HG02981 (cell line): ENCODE results near the gene TTLL3.
"Not testable (repeated sequence)": the region's sequence is repeated elsewhere in the genome, so short reads cannot be mapped to it uniquely, and the experiment has no call there.

Experiments used
- ATAC-seq: cut with Tn5 transposase; IDR thresholded peaks from one replicate; pipeline ENCODE4 v1.9.1; 2021; ENCODE audit warnings: mild to moderate bottlenecking, moderate library complexity; ENCODE audit not compliant: unreplicated experiment

Gene TTLL3

GRCh38 chr3:9865125-9865637 lies 55.1 kb downstream of the TTLL3 start:
- not testable (repeated sequence) for ATAC-seq

- ATAC-seq = no peak
Observed at GRCh38 chr3:9866639-9867038, 56.6 kb downstream of the TTLL3 start.

GRCh38 chr3:9867106-9867505 lies 57.0 kb downstream of the TTLL3 start:
- no peak for ATAC-seq

- ATAC-seq = no peak
Observed at GRCh38 chr3:9869955-9870354, 59.9 kb downstream of the TTLL3 start.

GRCh38 chr3:9870978-9871377 lies 60.9 kb downstream of the TTLL3 start:
- ATAC-seq = no peak

- ATAC-seq = not testable (repeated sequence)
Observed at GRCh38 chr3:9872067-9872466, 62.0 kb downstream of the TTLL3 start.

- no peak for ATAC-seq
Observed at GRCh38 chr3:9875448-9875847, 65.4 kb downstream of the TTLL3 start.

- ATAC-seq = not testable (repeated sequence)
Observed at GRCh38 chr3:9876255-9876654, 66.2 kb downstream of the TTLL3 start.

- no peak for ATAC-seq
Observed at GRCh38 chr3:9876991-9877390, 66.9 kb downstream of the TTLL3 start.

GRCh38 chr3:9878700-9879099 lies 68.6 kb downstream of the TTLL3 start:
- ATAC-seq = no peak

- no peak for ATAC-seq
Observed at GRCh38 chr3:9879830-9880549, 69.9 kb downstream of the TTLL3 start, which contains the start of gene CIDEC. CIDEC (minus strand) TSS chr3:9880253; CDS start chr3:9878486, 1,767 bp downstream.

- no peak for ATAC-seq
Observed at GRCh38 chr3:9881441-9881840, 71.4 kb downstream of the TTLL3 start.

GRCh38 chr3:9883706-9884554 lies 73.9 kb downstream of the TTLL3 start:
- ATAC-seq = no peak

GRCh38 chr3:9884555-9885165 lies 74.6 kb downstream of the TTLL3 start:
- ATAC-seq = no peak
